OCI-LY7 (cell line): Measurements from ENCODE around the gene CORO7.

Source experiments
- CTCF ChIP-seq: fragments of 200-600 bp; sonication (generic); conservative IDR thresholded peaks from 2 replicates; pipeline ENCODE4 v1.5.1; 2014; ENCODE audit warnings: mild to moderate bottlenecking, antibody characterized with exemption, low read length, moderate library complexity, mixed read lengths
- EZH2phosphoT487 ChIP-seq: fragments of 200-600 bp; sonication (generic); IDR thresholded peaks from 2 replicates; pipeline ENCODE4 v1.6.1; 2018; ENCODE audit warnings: low read depth, borderline replicate concordance, mild to moderate bottlenecking, mixed run types, antibody characterized with exemption, low read length, moderate library complexity, mixed read lengths

GRCh38 chr16:4370570-4371356, 45.6 kb downstream of the CORO7 start:
- TF ChIP-seq CTCF (no peak), EZH2phosphoT487 (no peak)
